H9 (cell line): Measurements from ENCODE around the gene MBTPS2. TPM values are rescaled to one million over a fixed set of nuclear protein-coding genes. Genes with fewer than 3 reads are reported as not detected.

ENCODE experiments used
- DNase-seq: peaks from one replicate; pipeline ENCODE4 v3.0.0-alpha.2; 2017
- H2AFZ ChIP-seq: one replicate; pipeline ENCODE4 v1.6.1; 2013; ENCODE audit warnings: mild to moderate bottlenecking, low read length, control low read depth, moderate library complexity
- H2AK5ac ChIP-seq: 2 replicates; pipeline ENCODE4 v1.6.1; 2013; ENCODE audit warnings: low read length, control low read depth, mixed read lengths; ENCODE audit not compliant: insufficient read length
- H2BK120ac ChIP-seq: one replicate; pipeline ENCODE4 v1.6.1; 2013; ENCODE audit warnings: low read depth, mild to moderate bottlenecking, low read length, control low read depth, inconsistent platforms; ENCODE audit not compliant: poor library complexity, severe bottlenecking
- H2BK12ac ChIP-seq: 2 replicates; pipeline ENCODE4 v1.6.1; 2013; ENCODE audit warnings: low read length, control low read depth, mixed read lengths, low read depth; ENCODE audit not compliant: insufficient read length
- H2BK15ac ChIP-seq: 2 replicates; pipeline ENCODE4 v1.6.1; 2013; ENCODE audit warnings: low read depth, low read length, control low read depth
- H2BK20ac ChIP-seq: one replicate; pipeline ENCODE4 v1.6.1; 2013; ENCODE audit warnings: low read depth, mild to moderate bottlenecking, low read length, control low read depth, inconsistent platforms; ENCODE audit not compliant: poor library complexity, severe bottlenecking
- H2BK5ac ChIP-seq: 2 replicates; pipeline ENCODE4 v1.6.1; 2013; ENCODE audit warnings: low read length, control low read depth, mixed read lengths; ENCODE audit not compliant: insufficient read length
- H3K14ac ChIP-seq: 2 replicates; pipeline ENCODE4 v1.6.1; 2013; ENCODE audit warnings: low read length, control low read depth; ENCODE audit not compliant: insufficient read depth
- H3K18ac ChIP-seq: 2 replicates; pipeline ENCODE4 v1.6.1; 2013; ENCODE audit warnings: low read depth, mild to moderate bottlenecking, mixed read lengths, low read length, control low read depth; ENCODE audit not compliant: insufficient read length
- H3K23ac ChIP-seq: 2 replicates; pipeline ENCODE4 v1.6.1; 2013; ENCODE audit warnings: low read length, control low read depth, mixed read lengths, low read depth; ENCODE audit not compliant: insufficient read length
- H3K23me2 ChIP-seq: 2 replicates; pipeline ENCODE4 v1.6.1; 2013; ENCODE audit warnings: low read depth, mild to moderate bottlenecking, mixed read lengths, low read length, control low read depth; ENCODE audit not compliant: insufficient read length, poor library complexity, severe bottlenecking
- H3K27ac ChIP-seq: 2 replicates; pipeline ENCODE4 v1.5.1; 2013; ENCODE audit warnings: low read length, control low read depth, mixed read lengths, low read depth; ENCODE audit not compliant: insufficient read length
- H3K27me3 ChIP-seq: 2 replicates; pipeline ENCODE4 v1.6.1; 2013; ENCODE audit warnings: low read length, control low read depth, inconsistent platforms; ENCODE audit not compliant: insufficient read depth
- H3K4ac ChIP-seq: 2 replicates; pipeline ENCODE4 v1.6.1; 2013; ENCODE audit warnings: low read depth, mild to moderate bottlenecking, control low read depth, inconsistent platforms, low read length, moderate library complexity
- H3K4me1 ChIP-seq: 2 replicates; pipeline ENCODE4 v1.6.1; 2013; ENCODE audit warnings: low read length, control low read depth, inconsistent platforms; ENCODE audit not compliant: insufficient read depth
- H3K4me2 ChIP-seq: 2 replicates; pipeline ENCODE4 v1.6.1; 2013; ENCODE audit warnings: low read length, control low read depth, mixed read lengths; ENCODE audit not compliant: insufficient read length, insufficient read depth
- H3K56ac ChIP-seq: 2 replicates; pipeline ENCODE4 v1.6.1; 2013; ENCODE audit warnings: low read depth, mild to moderate bottlenecking, mixed read lengths, low read length, control low read depth; ENCODE audit not compliant: insufficient read length
- H3K79me1 ChIP-seq: 2 replicates; pipeline ENCODE4 v1.6.1; 2013; ENCODE audit warnings: low read depth, mild to moderate bottlenecking, moderate library complexity, low read length, control low read depth, inconsistent platforms; ENCODE audit not compliant: insufficient read depth, poor library complexity, severe bottlenecking
- H3K79me2 ChIP-seq: 2 replicates; pipeline ENCODE4 v1.6.1; 2013; ENCODE audit warnings: low read length, control low read depth, inconsistent platforms; ENCODE audit not compliant: insufficient read depth
- H3K9ac ChIP-seq: 2 replicates; pipeline ENCODE4 v1.6.1; 2013; ENCODE audit warnings: low read length, control low read depth, mixed read lengths; ENCODE audit not compliant: insufficient read length; ENCODE audit errors: extremely low read depth
- H3K9me3 ChIP-seq: one replicate; pipeline ENCODE4 v1.6.1; 2013; ENCODE audit warnings: low read depth, low read length, inconsistent platforms; ENCODE audit not compliant: control insufficient read depth
- H3T11ph ChIP-seq: one replicate; pipeline ENCODE4 v1.6.1; 2013; ENCODE audit warnings: mild to moderate bottlenecking, low read length, control low read depth, inconsistent platforms
- H4K20me1 ChIP-seq: one replicate; pipeline ENCODE4 v1.6.1; 2013; ENCODE audit not compliant: control insufficient read depth, insufficient read length, insufficient read depth
- H4K5ac ChIP-seq: 2 replicates; pipeline ENCODE4 v1.6.1; 2013; ENCODE audit warnings: low read depth, mild to moderate bottlenecking, mixed read lengths, low read length, control low read depth; ENCODE audit not compliant: insufficient read length
- H4K8ac ChIP-seq: replicated peaks from 2 replicates; pipeline ENCODE4 v1.6.1; 2013; ENCODE audit warnings: low read length, control low read depth, mixed read lengths, low read depth; ENCODE audit not compliant: insufficient read length
- H4K91ac ChIP-seq: 2 replicates; pipeline ENCODE4 v1.6.1; 2013; ENCODE audit warnings: low read depth, mild to moderate bottlenecking, moderate library complexity, mixed read lengths, low read length, control low read depth; ENCODE audit not compliant: insufficient read length
- H3K27ac Mint-ChIP-seq, 3 experiments: 2 replicates in 2 of 3; 3 replicates in 1 of 3; pipeline ENCODE4 v1.8.0; 2020 to 2021; ENCODE audit warnings: mixed read lengths in 3 of 3, mild to moderate bottlenecking in 1 of 3, moderate library complexity in 1 of 3
- H3K27me3 Mint-ChIP-seq: 2 replicates; pipeline ENCODE4 v1.8.0; 2021; ENCODE audit warnings: low read depth, mild to moderate bottlenecking, moderate library complexity, mixed read lengths
- H3K36me3 Mint-ChIP-seq, 3 experiments: 2 replicates in 2 of 3; 3 replicates in 1 of 3; pipeline ENCODE4 v1.8.0; 2020 to 2021; ENCODE audit warnings: low read depth in 3 of 3, mixed read lengths in 3 of 3; ENCODE audit not compliant: insufficient read depth in 1 of 3
- H3K4me1 Mint-ChIP-seq, 2 experiments: 2 replicates each; pipeline ENCODE4 v1.8.0; 2020; ENCODE audit warnings: mixed read lengths in 2 of 2
- H3K4me3 Mint-ChIP-seq, 2 experiments: 2 replicates in 1 of 2; 3 replicates in 1 of 2; pipeline ENCODE4 v1.8.0; 2020 to 2021; ENCODE audit warnings: mild to moderate bottlenecking in 2 of 2, mixed read lengths in 2 of 2, moderate library complexity in 1 of 2
- H3K9me3 Mint-ChIP-seq, 2 experiments: 2 replicates in 1 of 2; 3 replicates in 1 of 2; pipeline ENCODE4 v1.8.0; 2020; ENCODE audit warnings: mild to moderate bottlenecking in 2 of 2, mixed read lengths in 2 of 2, moderate library complexity in 1 of 2
- CTCF ChIP-seq: fragments of 200-600 bp; sonication (generic); conservative IDR thresholded peaks from 3 replicates; pipeline ENCODE4 v1.8.0; 2021; ENCODE audit warnings: antibody characterized with exemption, mild to moderate bottlenecking
- WGBS: extraction: QIAGEN DNeasy Blood & Tissue Kit; methylation state at CpG from one replicate; pipeline ENCODE4 v1.1.7; 2013; ENCODE audit warnings: missing lambda C conversion rate, low lambda C conversion rate, mixed read lengths; ENCODE audit not compliant: insufficient read length; ENCODE audit errors: extremely low coverage; 5-methylcytosine and 5-hydroxymethylcytosine counted together
- total RNA-seq: library from RNA; stranded (reverse); gene quantifications from 2 replicates; pipeline ENCODE4 v1.2.1, GENCODE V29; 2021

The MBTPS2 gene
- total RNA-seq, 1 experiment from 2014 or later = 6.8 TPM

- Histone ChIP-seq H2BK15ac (no peak overlapping the region), H3K23ac (no peak overlapping the region), H3K23me2 (no peaks in the 10 kb centered on the region), H3K4me1 (no peaks in the 10 kb centered on the region), H4K5ac (no peak overlapping the region), H3K4me2 (no peak overlapping the region), H3K14ac (no peak overlapping the region), H3T11ph (no peak overlapping the region), H2AK5ac (no peak overlapping the region), H3K27me3 (no peaks in the 10 kb centered on the region), H3K79me2 (no peaks in the 10 kb centered on the region), H4K20me1 (no peaks in the 10 kb centered on the region), H3K9me3 (no peaks in the 10 kb centered on the region), H4K91ac (no peak overlapping the region), H3K27ac (no peak overlapping the region), H2BK120ac (no peak overlapping the region), H2BK12ac (no peak overlapping the region), H3K18ac (no peak overlapping the region), H4K8ac (no peak overlapping the region), H3K79me1 (no peaks in the 10 kb centered on the region), H3K56ac (no peak overlapping the region), H2AFZ (no peak overlapping the region), H3K4ac (no peak overlapping the region), H3K9ac (no peak overlapping the region), H2BK5ac (no peak overlapping the region), H2BK20ac (no peak overlapping the region)
- Mint-ChIP-seq H3K27ac (no peak overlapping the region), H3K4me1 (peaks cover 3 to 4% of the 10 kb centered on the region in 2 experiments; a peak in 3 of 4 replicates), H3K27me3 (no peaks in the 10 kb centered on the region), H3K36me3 (peaks cover 10 to 25% (median 11%) of the 10 kb centered on the region in 3 experiments; a peak in 6 of 7 replicates), H3K4me3 (no peak overlapping the region), H3K9me3 (peaks cover 0 to 11% of the 10 kb centered on the region in 2 experiments; a peak in 3 of 5 replicates)
- 100% methylated on average over 1 of the region's 6 CpGs for WGBS
- DNase-seq = no peak
- no peak for TF ChIP-seq CTCF
Measured at GRCh38 chrX:21845096-21845495, 5.7 kb downstream of the MBTPS2 start.
